HL-60 (cell line): ENCODE measurements around the gene FBXW10B.
"Not testable (repeated sequence)": the region's sequence is repeated elsewhere in the genome, so short reads cannot be mapped to it uniquely, and the experiment has no call there.

Source experiments
- DNase-seq, 2 experiments: peaks; one replicate each; pipeline ENCODE4 v3.0.0-alpha.2; 2010 to 2020; ENCODE audit warnings: low read depth in 1 of 2, low spot score in 1 of 2
- H3K27ac ChIP-seq: fragments of 250-450 bp; sonication (Bioruptor Pico); replicated peaks from 2 replicates; pipeline ENCODE4 v1.5.1; 2020; ENCODE audit warnings: mild to moderate bottlenecking, moderate library complexity
- H3K27me3 ChIP-seq: fragments of 250-450 bp; sonication (Bioruptor Pico); 2 replicates; pipeline ENCODE4 v1.5.1; 2021; ENCODE audit warnings: mild to moderate bottlenecking, moderate library complexity; ENCODE audit not compliant: insufficient read depth, poor library complexity, severe bottlenecking
- H3K4me3 ChIP-seq: replicated peaks from 2 replicates; pipeline ENCODE4 v1.5.1; 2011; ENCODE audit warnings: mild to moderate bottlenecking, control low read depth, low read length; ENCODE audit not compliant: insufficient read depth
- CTCF ChIP-seq: IDR thresholded peaks from one replicate; pipeline ENCODE4 v1.5.1; 2011; ENCODE audit warnings: low read length, control low read depth, inconsistent platforms; ENCODE audit not compliant: insufficient read depth
- GABPA ChIP-seq: IDR thresholded peaks from 2 replicates; pipeline ENCODE4 v1.6.1; 2012; ENCODE audit warnings: low read depth
- POLR2AphosphoS5 ChIP-seq: IDR thresholded peaks from 2 replicates; pipeline ENCODE4 v1.6.1; 2012; ENCODE audit warnings: low read depth
- REST ChIP-seq: IDR thresholded peaks from 2 replicates; pipeline ENCODE4 v1.6.1; 2012; ENCODE audit warnings: low read depth; ENCODE audit not compliant: insufficient replicate concordance
- SPI1 ChIP-seq: IDR thresholded peaks from 2 replicates; pipeline ENCODE4 v1.6.1; 2012; ENCODE audit warnings: low read depth, mild to moderate bottlenecking, borderline replicate concordance

The FBXW10B gene

DNA sequence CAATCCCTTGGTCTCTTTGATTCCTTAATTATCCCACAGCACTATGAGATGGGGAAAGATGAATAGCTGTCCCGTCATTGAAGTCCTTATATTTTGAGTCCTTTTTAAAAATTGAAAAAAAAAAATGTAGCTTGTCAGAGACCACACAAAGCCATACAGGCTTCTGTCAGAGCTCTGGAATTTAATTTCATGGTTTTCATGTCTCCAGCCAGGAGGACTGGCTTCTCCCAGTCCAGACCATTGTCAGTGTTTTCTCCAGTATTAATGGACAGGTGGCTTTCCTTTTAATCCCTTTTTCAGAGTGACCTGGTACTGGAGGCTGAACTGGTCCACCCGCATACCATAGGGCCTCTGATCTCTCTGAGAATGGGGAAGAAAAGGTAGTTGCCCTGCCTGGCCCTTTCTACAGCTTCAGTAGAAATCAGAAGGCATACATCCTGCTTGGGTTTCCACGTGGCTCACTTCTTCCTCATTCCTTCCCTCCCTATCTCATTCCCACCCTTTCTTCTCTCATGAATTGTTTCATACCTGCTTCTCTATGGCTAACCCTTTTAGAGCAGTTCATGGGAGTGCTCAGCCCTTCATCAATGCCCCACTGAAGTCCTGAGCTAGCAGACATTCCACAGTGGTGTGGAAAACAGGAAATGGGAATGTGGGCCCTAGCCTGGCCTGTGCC lies 35.5 kb upstream of the FBXW10B start:
- DNase-seq: peak in 1 of 2 experiments; percentile 2
- Histone ChIP-seq H3K4me3 (no peak overlapping the region), H3K27me3 (no peaks in the 10 kb centered on the region), H3K27ac (no peak overlapping the region)
- TF ChIP-seq CTCF: no peak
- no peak for TF ChIP-seq GABPA
- TF ChIP-seq REST: no peak
- no peak for TF ChIP-seq SPI1
- no peak for TF ChIP-seq POLR2AphosphoS5

- not testable (repeated sequence) for H3K4me3 ChIP-seq, DNase-seq, H3K27ac ChIP-seq, H3K27me3 ChIP-seq
These were observed 34.9 kb upstream of the FBXW10B start for GRCh38 chr17:15654401-15654800.

- no peak overlapping the region for H3K4me3 ChIP-seq
- H3K27ac ChIP-seq: no peak overlapping the region
- H3K27me3 ChIP-seq: no peaks in the 10 kb centered on the region
- TF ChIP-seq GABPA (no peak), REST (no peak), CTCF (no peak), POLR2AphosphoS5 (no peak), SPI1 (no peak)
- DNase-seq: no peak
These were observed 33.5 kb upstream of the FBXW10B start for GRCh38 chr17:15652960-15653359.

DNA sequence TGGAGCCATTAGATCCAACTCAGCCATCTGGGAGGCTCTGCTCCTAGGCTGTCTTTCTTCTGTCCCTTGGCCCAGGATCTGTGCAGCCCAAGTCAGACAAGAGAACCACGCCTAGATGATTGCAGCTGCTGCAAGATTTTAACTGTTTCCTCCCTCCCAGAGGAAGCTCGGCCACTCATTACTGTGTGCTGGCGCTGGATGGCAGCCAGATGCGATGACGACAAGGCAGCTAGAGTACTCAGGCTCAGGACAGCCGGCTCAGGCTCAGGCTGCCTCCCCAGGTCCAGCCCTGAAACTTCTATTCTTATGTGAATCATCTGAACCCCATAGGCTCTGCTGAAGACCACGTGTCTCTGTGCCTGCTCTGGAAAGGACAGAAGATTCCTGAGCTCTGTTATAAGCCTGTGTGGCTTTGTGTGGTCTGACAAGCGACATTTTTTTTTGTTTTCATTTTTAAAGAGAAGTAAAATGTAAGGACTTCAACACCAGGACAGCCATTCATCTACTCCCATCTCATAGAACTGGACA lies 32.1 kb upstream of the FBXW10B start:
- TF ChIP-seq POLR2AphosphoS5 (peak; percentile 61; the same call in 1 of the 2 replicates), REST (no peak)
- peak overlapping the region; percentile 61 for H3K27ac ChIP-seq
- no peaks in the 10 kb centered on the region for H3K27me3 ChIP-seq
- H3K4me3 ChIP-seq: peak overlapping the region; percentile 36
- peak; percentile 76 to 90 for DNase-seq
